Measurements from ENCODE around the gene BDH1.

DNA sequence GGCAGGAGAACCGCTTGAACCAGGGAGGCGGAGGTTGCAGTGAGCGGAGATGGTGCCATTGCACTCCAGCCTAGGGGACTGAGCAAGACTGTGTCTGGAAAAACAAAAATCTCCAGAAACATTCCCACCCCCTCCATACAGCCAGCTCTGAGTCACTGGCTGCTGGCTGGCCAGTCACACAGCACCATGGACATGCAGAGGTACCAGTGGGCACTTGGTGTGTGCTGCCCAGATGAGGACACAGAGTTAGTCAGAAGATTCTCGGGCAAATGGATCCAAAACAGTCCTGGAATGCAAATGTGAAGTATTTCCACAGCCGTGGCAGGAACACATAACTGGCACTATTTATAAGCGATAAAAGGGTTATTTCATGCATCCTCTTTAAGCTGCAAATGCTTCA lies 44.6 kb downstream of the BDH1 start:
- no peak for TF ChIP-seq POLR2AphosphoS5 (IDR thresholded peaks at IDR 0.05; ENCODE audit: low read depth, low read length)
- no peak for TF ChIP-seq TAF1 (IDR thresholded peaks at IDR 0.05; ENCODE audit: low read depth, low read length)
- TF ChIP-seq MAFK (IDR thresholded peaks at IDR 0.05; ENCODE audit: low read depth, low read length), result no peak
- no peak for TF ChIP-seq BACH1 (IDR thresholded peaks at IDR 0.05; ENCODE audit: low read length)
- no peak for TF ChIP-seq EZH2 (IDR thresholded peaks at IDR 0.05; ENCODE audit: low read depth, low read length, severe bottlenecking)
- TF ChIP-seq, protein P1, sequence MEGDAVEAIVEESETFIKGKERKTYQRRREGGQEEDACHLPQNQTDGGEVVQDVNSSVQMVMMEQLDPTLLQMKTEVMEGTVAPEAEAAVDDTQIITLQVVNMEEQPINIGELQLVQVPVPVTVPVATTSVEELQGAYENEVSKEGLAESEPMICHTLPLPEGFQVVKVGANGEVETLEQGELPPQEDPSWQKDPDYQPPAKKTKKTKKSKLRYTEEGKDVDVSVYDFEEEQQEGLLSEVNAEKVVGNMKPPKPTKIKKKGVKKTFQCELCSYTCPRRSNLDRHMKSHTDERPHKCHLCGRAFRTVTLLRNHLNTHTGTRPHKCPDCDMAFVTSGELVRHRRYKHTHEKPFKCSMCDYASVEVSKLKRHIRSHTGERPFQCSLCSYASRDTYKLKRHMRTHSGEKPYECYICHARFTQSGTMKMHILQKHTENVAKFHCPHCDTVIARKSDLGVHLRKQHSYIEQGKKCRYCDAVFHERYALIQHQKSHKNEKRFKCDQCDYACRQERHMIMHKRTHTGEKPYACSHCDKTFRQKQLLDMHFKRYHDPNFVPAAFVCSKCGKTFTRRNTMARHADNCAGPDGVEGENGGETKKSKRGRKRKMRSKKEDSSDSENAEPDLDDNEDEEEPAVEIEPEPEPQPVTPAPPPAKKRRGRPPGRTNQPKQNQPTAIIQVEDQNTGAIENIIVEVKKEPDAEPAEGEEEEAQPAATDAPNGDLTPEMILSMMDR (IDR thresholded peaks at IDR 0.05; ENCODE audit: control extremely low read depth in 1 of 3, insufficient read depth in 1 of 3, low read depth in 1 of 3, low read length in 3 of 3), result no peak
- TF ChIP-seq, protein P2, sequence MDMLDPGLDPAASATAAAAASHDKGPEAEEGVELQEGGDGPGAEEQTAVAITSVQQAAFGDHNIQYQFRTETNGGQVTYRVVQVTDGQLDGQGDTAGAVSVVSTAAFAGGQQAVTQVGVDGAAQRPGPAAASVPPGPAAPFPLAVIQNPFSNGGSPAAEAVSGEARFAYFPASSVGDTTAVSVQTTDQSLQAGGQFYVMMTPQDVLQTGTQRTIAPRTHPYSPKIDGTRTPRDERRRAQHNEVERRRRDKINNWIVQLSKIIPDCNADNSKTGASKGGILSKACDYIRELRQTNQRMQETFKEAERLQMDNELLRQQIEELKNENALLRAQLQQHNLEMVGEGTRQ (IDR thresholded peaks at IDR 0.05; ENCODE audit: low read length), result no peak
